Measurements from ENCODE around the gene RAB39A.

Gene RAB39A

GRCh38 chr11:107962181-107962580 lies 33.9 kb downstream of the RAB39A start:
- DNase-seq: no peak

DNA sequence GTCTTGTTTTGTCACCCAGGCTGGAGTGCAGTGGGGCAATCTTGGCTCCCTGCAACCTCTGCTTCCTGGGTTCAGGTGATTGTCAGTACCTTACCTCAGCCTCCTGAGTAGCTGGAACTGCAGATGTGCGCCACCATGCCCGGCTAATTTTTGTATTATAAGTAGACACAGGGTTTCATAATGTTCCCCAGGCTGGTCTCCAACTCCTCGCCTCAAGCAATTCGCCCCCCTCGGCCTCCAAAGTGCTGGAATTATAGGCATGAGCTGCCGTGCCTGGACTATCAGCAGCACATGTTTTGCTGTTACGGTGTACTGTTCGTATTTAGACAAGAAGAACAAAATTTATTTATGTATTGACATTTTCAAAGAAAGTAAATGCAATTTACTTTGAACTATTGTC lies 34.8 kb downstream of the RAB39A start:
- no peak for DNase-seq

DNA sequence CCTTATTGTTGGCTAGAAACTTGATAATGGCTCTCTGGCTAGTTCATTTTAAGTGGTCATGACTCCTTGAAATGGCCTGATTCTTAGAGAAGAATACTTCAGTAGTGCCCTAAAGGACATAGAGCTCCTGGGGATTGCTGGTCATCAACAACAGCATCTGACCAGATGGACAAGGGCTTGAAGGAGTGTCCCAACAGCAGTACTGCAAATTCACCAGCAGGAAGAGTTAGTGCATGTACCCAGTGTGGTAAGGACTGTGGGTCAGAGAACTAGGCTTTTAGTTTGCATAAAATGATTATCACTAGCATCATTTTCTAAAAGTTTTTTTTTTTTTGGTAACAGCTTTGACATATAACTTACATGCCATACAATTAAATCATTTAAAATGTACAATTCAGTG lies 41.0 kb downstream of the RAB39A start:
- no peak for DNase-seq

DNA sequence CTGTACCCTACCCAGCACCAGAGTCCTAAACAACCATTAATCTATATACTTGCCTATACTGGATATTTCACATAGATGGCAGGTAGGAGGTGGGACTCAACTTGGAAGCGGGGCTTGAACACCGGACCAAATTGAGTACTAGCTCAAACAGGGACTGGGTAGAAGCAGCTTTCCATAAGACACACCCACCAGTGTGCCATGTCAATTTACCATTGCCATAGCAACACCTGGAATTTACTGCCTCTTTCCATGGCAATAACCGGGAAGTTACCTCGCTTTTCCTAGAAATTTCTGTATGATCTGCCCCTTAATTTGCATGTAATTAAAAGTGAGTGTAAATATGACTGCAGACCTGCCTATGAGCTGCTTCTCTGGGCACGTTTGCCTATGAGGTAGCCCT lies 41.8 kb downstream of the RAB39A start:
- DNase-seq: no peak

- no peak for DNase-seq
Measured at GRCh38 chr11:107973641-107974040, 45.4 kb downstream of the RAB39A start.

DNA sequence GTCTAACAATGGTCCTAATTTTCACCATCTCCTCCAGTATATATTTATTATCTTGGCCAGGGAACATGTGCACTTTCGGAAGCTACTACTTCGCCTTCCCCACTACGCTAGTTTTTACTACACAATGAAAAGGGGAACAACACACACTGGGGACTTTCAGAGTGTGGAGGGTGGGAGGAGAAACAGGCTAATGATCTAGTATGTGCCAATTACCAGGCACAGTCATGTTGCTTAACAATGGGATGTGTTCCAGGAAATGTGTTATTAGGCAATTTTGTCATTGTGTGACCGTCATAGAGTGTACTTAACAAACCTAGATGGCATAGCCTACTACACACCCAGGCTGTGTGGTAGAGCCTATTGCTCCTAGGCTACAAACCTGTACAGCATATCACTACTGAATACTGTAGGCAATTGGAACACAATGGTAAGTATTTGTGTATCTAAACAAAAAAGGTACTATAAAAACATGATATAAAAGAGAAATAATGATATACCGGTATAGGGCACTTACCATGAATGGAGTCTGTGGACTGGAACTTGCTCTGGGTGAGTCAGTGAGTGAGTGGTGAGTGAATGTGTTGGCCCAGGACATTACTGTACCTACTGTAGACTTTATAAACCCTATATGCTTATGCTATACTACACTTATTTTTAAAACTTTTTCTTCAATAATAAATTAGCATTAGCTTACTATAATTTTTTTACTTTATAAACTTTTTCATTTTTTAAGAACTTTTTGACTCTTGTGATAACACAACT lies 60.3 kb downstream of the RAB39A start:
- peak; percentile 16 to 59 for DNase-seq

GRCh38 chr11:107991868-107992414 lies 63.7 kb downstream of the RAB39A start:
- DNase-seq: no peak

- no peak for DNase-seq
Measured at GRCh38 chr11:107996006-107996776, 67.9 kb downstream of the RAB39A start.

GRCh38 chr11:107998761-107999160 lies 70.5 kb downstream of the RAB39A start:
- DNase-seq: no peak

- peak; percentile 3 to 55 for DNase-seq
Measured at GRCh38 chr11:107999759-108000455, 71.7 kb downstream of the RAB39A start.

- DNase-seq: no peak
Measured at GRCh38 chr11:108002476-108002875, 74.2 kb downstream of the RAB39A start.

GRCh38 chr11:108003623-108004022 lies 75.4 kb downstream of the RAB39A start:
- DNase-seq: no peak

- no peak for DNase-seq
Measured at GRCh38 chr11:108007819-108008218, 79.6 kb downstream of the RAB39A start.

GRCh38 chr11:108008656-108009496 lies 80.6 kb downstream of the RAB39A start, which contains the start of gene CUL5:
TSS of gene CUL5 (plus strand) at chr11:108008898. CDS start at chr11:108009349, 451 bp downstream.
- DNase-seq: peak; percentile 87 to 92

- no peak for DNase-seq
Measured at GRCh38 chr11:108009497-108010370, 81.5 kb downstream of the RAB39A start.

DNA sequence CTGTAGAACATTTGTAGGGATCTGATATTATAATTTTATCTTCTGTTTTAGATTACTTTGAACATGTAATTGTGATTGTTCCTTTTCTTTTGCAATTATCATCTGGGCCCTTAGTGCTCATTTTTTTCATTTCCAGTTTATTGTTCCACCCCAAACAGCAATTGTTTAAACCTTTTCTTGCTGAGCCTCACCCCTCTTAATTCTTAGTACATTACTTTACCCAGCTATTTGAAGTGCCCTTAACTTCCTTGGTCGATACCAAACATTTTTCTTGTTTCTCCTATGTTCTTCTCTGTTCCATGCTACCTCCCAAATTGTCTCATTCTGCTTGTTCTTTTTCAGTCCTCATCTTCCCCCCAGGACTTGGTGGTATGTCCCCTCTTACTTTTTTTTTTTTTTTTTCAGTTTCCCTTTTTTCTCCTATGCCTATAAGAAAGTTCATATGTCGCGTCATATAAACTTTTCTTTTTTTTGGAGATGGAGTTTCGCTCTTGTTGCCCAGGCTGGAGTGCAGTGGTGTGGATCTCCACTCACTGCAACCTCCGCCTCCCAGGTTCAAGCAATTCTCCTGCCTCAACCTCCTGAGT lies 84.0 kb downstream of the RAB39A start:
- DNase-seq: no peak
